ENCODE data around the gene HSPE1. TPM values are rescaled to one million over a fixed set of nuclear protein-coding genes. Genes with fewer than 3 reads are reported as not detected.

Gene HSPE1
- total RNA-seq, 4 donors from 2014 or later, result 3.4 to 151 (median 56.4) TPM

GRCh38 chr2:197513915-197514314 lies 13.7 kb downstream of the HSPE1 start:
- no peaks in the 10 kb centered on the region for H3K27me3 ChIP-seq
- 88 to 92% methylated on average over 5 of the region's 5 CpGs for WGBS, 2 donors (ENCODE audit: low coverage in 1 of 2)
- TF ChIP-seq EP300 (IDR thresholded peaks at IDR 0.05; ENCODE audit: low read depth), result no peak
- no peak for TF ChIP-seq POLR2A (IDR thresholded peaks at IDR 0.05)
- no peak for TF ChIP-seq POLR2AphosphoS5 (IDR thresholded peaks at IDR 0.05)
- no peak for TF ChIP-seq CTCF (IDR thresholded peaks at IDR 0.05)
- no peaks in the 10 kb centered on the region for H3K9me3 ChIP-seq
- no peaks in the 10 kb centered on the region for H3K36me3 ChIP-seq
- in situ Hi-C loops (cut with MboI; ENCODE audit: low pct_ligation_motif_present in 1 of 4, low pct_unique_long_range_greater_than_20kb in 1 of 4, low sequenced_read_pairs in 3 of 4) (no loop called here), intact Hi-C loops (cut with DNase I; ENCODE audit: low total_unique reads) (no loop called here)
- H3K4me1 ChIP-seq, result peaks cover 9 to 27% (median 21%) of the 10 kb centered on the region in 4 donors
- DNase-seq, result no peak
- H3K27ac ChIP-seq, result no peak overlapping the region
- no peak overlapping the region for H3K4me3 ChIP-seq

GRCh38 chr2:197514754-197515153 lies 14.6 kb downstream of the HSPE1 start:
- WGBS, 2 donors (ENCODE audit: low coverage in 1 of 2), result 72 to 79% methylated on average over 3 of the region's 3 CpGs
- Histone ChIP-seq H3K27me3 (no peaks in the 10 kb centered on the region), H3K27ac (peak overlapping the region; percentile 93 to 95 (median 94)), H3K4me1 (peaks cover 9 to 27% (median 21%) of the 10 kb centered on the region in 4 donors), H3K9me3 (no peaks in the 10 kb centered on the region), H3K4me3 (peak overlapping the region in 3 of 4 donors; percentile 76 to 91 (median 84)), H3K36me3 (no peaks in the 10 kb centered on the region)
- intact Hi-C loops (cut with DNase I; ENCODE audit: low total_unique reads), result no loop called here
- in situ Hi-C loops (cut with MboI; ENCODE audit: low pct_ligation_motif_present in 1 of 4, low pct_unique_long_range_greater_than_20kb in 1 of 4, low sequenced_read_pairs in 3 of 4), result no loop called here
- DNase-seq, result no peak
- no peak for TF ChIP-seq POLR2A (IDR thresholded peaks at IDR 0.05)
- no peak for TF ChIP-seq POLR2AphosphoS5 (IDR thresholded peaks at IDR 0.05)
- TF ChIP-seq EP300 (IDR thresholded peaks at IDR 0.05; ENCODE audit: low read depth), result no peak
- no peak for TF ChIP-seq CTCF (IDR thresholded peaks at IDR 0.05)

- no peak for TF ChIP-seq EP300 (IDR thresholded peaks at IDR 0.05; ENCODE audit: low read depth)
- TF ChIP-seq CTCF (IDR thresholded peaks at IDR 0.05), result no peak
- TF ChIP-seq POLR2A (IDR thresholded peaks at IDR 0.05), result no peak
- no peak for TF ChIP-seq POLR2AphosphoS5 (IDR thresholded peaks at IDR 0.05)
- in situ Hi-C loops (cut with MboI; ENCODE audit: low pct_ligation_motif_present in 1 of 4, low pct_unique_long_range_greater_than_20kb in 1 of 4, low sequenced_read_pairs in 3 of 4) (no loop called here), intact Hi-C loops (cut with DNase I; ENCODE audit: low total_unique reads) (no loop called here)
- H3K4me3 ChIP-seq, result peak overlapping the region; percentile 35 to 91 (median 80)
- WGBS, 2 donors (ENCODE audit: low coverage in 1 of 2), result 0% methylated on average over 3 to 16 of the region's 16 CpGs
- H3K27me3 ChIP-seq, result no peaks in the 10 kb centered on the region
- H3K4me1 ChIP-seq, result peaks cover 9 to 27% (median 21%) of the 10 kb centered on the region in 4 donors
- no peaks in the 10 kb centered on the region for H3K36me3 ChIP-seq
- no peaks in the 10 kb centered on the region for H3K9me3 ChIP-seq
- no peak for DNase-seq
- H3K27ac ChIP-seq, result peak overlapping the region; percentile 93 to 95 (median 94)
Observed at GRCh38 chr2:197515315-197515738, 15.1 kb downstream of the HSPE1 start.

GRCh38 chr2:197515739-197516392 lies 15.7 kb downstream of the HSPE1 start, which contains the start of gene MOB4:
Gene MOB4, plus strand, starts transcription at chr2:197516066. Its CDS starts 21 bp downstream, at chr2:197516087.
- DNase-seq, result peak; percentile 96
- no peaks in the 10 kb centered on the region for H3K36me3 ChIP-seq
- peak within 1 kb of the TSS; percentile 73 to 91 (median 80) for H3K4me3 ChIP-seq
- 0% methylated on average over 5 to 32 of the region's 66 CpGs for WGBS, 2 donors (ENCODE audit: low coverage in 1 of 2)
- H3K9me3 ChIP-seq, result no peaks in the 10 kb centered on the region
- in situ Hi-C loops (cut with MboI; ENCODE audit: low pct_ligation_motif_present in 1 of 4, low pct_unique_long_range_greater_than_20kb in 1 of 4, low sequenced_read_pairs in 3 of 4) (no loop called here), intact Hi-C loops (cut with DNase I; ENCODE audit: low total_unique reads) (no loop called here)
- no peak for TF ChIP-seq EP300 (IDR thresholded peaks at IDR 0.05; ENCODE audit: low read depth)
- peak; percentile 93 for TF ChIP-seq POLR2A (IDR thresholded peaks at IDR 0.05)
- TF ChIP-seq POLR2AphosphoS5 (IDR thresholded peaks at IDR 0.05), result peak; percentile 97 to 99 (median 97)
- TF ChIP-seq CTCF (IDR thresholded peaks at IDR 0.05), result peak in 1 of 5 experiments; percentile 19
- peak within 1 kb of the TSS; percentile 93 to 95 (median 94) for H3K27ac ChIP-seq
- H3K27me3 ChIP-seq, result no peaks in the 10 kb centered on the region
- H3K4me1 ChIP-seq, result peaks cover 9 to 27% (median 21%) of the 10 kb centered on the region in 4 donors

Measured in transverse colon (tissue), 4 donors.